HepG2 (cell line): Measurements from ENCODE around the gene P3H2. TPM values are rescaled to one million over a fixed set of nuclear protein-coding genes. Genes with fewer than 3 reads are reported as not detected.

ENCODE experiments used
- ATAC-seq: fragments of 200-7000 bp; cut with Tn5 transposase; 3 replicates; pipeline ENCODE4 v1.9.1; 2020; ENCODE audit warnings: mild to moderate bottlenecking, moderate library complexity
- BruUV-seq: library from RNA; stranded (reverse); fragments of 400-500 nt; replicated peaks from 2 replicates; lab custom pipeline; 2021; lab: Mats Ljungman, UMichigan
- CTCF ChIA-PET: fragments of 300-600 bp; formaldehyde crosslinking; extraction: SDS; loops from one replicate; lab custom pipeline; 2021; ENCODE audit warnings: low total read pairs, inconsistent platforms, low intra/inter-chr PET ratio; lab: Yijun Ruan, JAX
- POLR2A ChIA-PET: fragments of 350-600 bp; sonication (Branson Sonifier 250); formaldehyde crosslinking; loops from one replicate; lab custom pipeline; 2020; ENCODE audit warnings: antibody characterized with exemption, inconsistent platforms; lab: Yijun Ruan, JAX
- DNase-seq: peaks from one replicate; pipeline ENCODE4 v3.0.0-alpha.2; 2015; ENCODE audit warnings: low spot score
- FAIRE-seq: peaks from 3 replicates; lab custom pipeline; 2011; peaks lifted over from hg19 to GRCh38; lab: Jason Lieb, UNC
- H2AFZ ChIP-seq: one replicate; pipeline ENCODE4 v1.6.1; 2011; ENCODE audit warnings: low read length, inconsistent platforms
- H3K27ac ChIP-seq: fragments of 300-600 bp; 3 replicates; pipeline ENCODE4 v1.8.0; 2011; ENCODE audit warnings: mixed run types, mild to moderate bottlenecking, mixed read lengths, low read length, inconsistent platforms; ENCODE audit not compliant: insufficient read depth; ENCODE audit errors: extremely low read length
- H3K27me3 ChIP-seq, 2 experiments: fragments of 200-600 bp in 1 of 2; 2 replicates in 1 of 2; 3 replicates in 1 of 2; pipeline versions ENCODE4 v1.6.0 to v1.8.0; 2011; ENCODE audit warnings: low read length in 2 of 2, mild to moderate bottlenecking in 2 of 2, moderate library complexity in 2 of 2, inconsistent platforms in 1 of 2; ENCODE audit not compliant: insufficient read depth in 2 of 2, control insufficient read depth in 1 of 2
- H3K36me3 ChIP-seq, 2 experiments: fragments of 200-600 bp in 1 of 2; replicated peaks in 1 of 2; 2 replicates in 1 of 2; 3 replicates in 1 of 2; pipeline versions ENCODE4 v1.5.1 to v1.8.0; 2011; ENCODE audit warnings: low read length in 2 of 2, inconsistent platforms in 1 of 2; ENCODE audit not compliant: insufficient read depth in 2 of 2, control insufficient read depth in 1 of 2
- H3K4me1 ChIP-seq: 2 replicates; pipeline ENCODE4 v1.5.1; 2012; ENCODE audit warnings: low read length, inconsistent platforms; ENCODE audit not compliant: insufficient read depth
- H3K4me2 ChIP-seq: 2 replicates; pipeline ENCODE4 v1.6.0; 2011; ENCODE audit warnings: low read depth, low read length, inconsistent platforms
- H3K4me3 ChIP-seq, 3 experiments: fragments of 200-600 bp in 1 of 3; sonication (generic), shearing (Covaris generic) in 1 of 3; replicated peaks in 1 of 3; 2 replicates each; pipeline ENCODE4 v1.5.1; 2011 to 2016; ENCODE audit warnings: low read length in 3 of 3, inconsistent platforms in 2 of 3, low read depth in 2 of 3, mild to moderate bottlenecking in 2 of 3, control low read depth in 1 of 3, mixed read lengths in 1 of 3; ENCODE audit not compliant: insufficient read depth in 1 of 3
- H3K79me2 ChIP-seq: one replicate; pipeline ENCODE4 v1.6.1; 2011; ENCODE audit warnings: low read length, inconsistent platforms; ENCODE audit not compliant: insufficient read depth
- H3K9ac ChIP-seq: 2 replicates; pipeline ENCODE4 v1.6.0; 2011; ENCODE audit warnings: mild to moderate bottlenecking, low read depth, low read length, inconsistent platforms; ENCODE audit not compliant: insufficient read depth
- H3K9me3 ChIP-seq: 2 replicates; pipeline ENCODE4 v1.5.1; 2012; ENCODE audit warnings: mild to moderate bottlenecking, low read length
- H4K20me1 ChIP-seq: 2 replicates; pipeline ENCODE4 v1.6.0; 2011; ENCODE audit warnings: inconsistent platforms, mild to moderate bottlenecking, low read length, moderate library complexity; ENCODE audit not compliant: insufficient read depth
- CERS6 ChIP-seq: sonication (generic); formaldehyde crosslinking; IDR thresholded peaks from 2 replicates; pipeline ENCODE4 v1.5.0; 2020; ENCODE audit warnings: missing genetic modification reagents
- KLF9 ChIP-seq: IDR thresholded peaks from 2 replicates; pipeline ENCODE4 v1.6.1; 2016; ENCODE audit warnings: low read depth
- MIER2 ChIP-seq: IDR thresholded peaks from 2 replicates; pipeline ENCODE4 v1.6.1; 2016; ENCODE audit warnings: missing biosample characterization, missing genetic modification reagents
- PRDM10 ChIP-seq: sonication (generic); formaldehyde crosslinking; IDR thresholded peaks from 2 replicates; pipeline ENCODE4 v1.4.0; 2020; ENCODE audit warnings: low read depth, missing genetic modification reagents
- RBAK ChIP-seq: sonication (generic); formaldehyde crosslinking; IDR thresholded peaks from 2 replicates; pipeline ENCODE4 v1.5.1; 2020; ENCODE audit warnings: mild to moderate bottlenecking, missing genetic modification reagents
- ZMAT3 ChIP-seq: sonication (generic); formaldehyde crosslinking; conservative IDR thresholded peaks from 2 replicates; pipeline ENCODE4 v1.7.0; 2021; ENCODE audit warnings: missing genetic modification reagents
- ZNF263 ChIP-seq: sonication (generic); formaldehyde crosslinking; IDR thresholded peaks from 2 replicates; pipeline ENCODE4 v1.4.0; 2020; ENCODE audit warnings: missing genetic modification reagents
- ZNF317 ChIP-seq: sonication (generic); formaldehyde crosslinking; IDR thresholded peaks from 2 replicates; pipeline ENCODE4 v1.5.0; 2020; ENCODE audit warnings: mild to moderate bottlenecking, missing genetic modification reagents
- ZNF512B ChIP-seq: sonication (generic); formaldehyde crosslinking; IDR thresholded peaks from 2 replicates; pipeline ENCODE4 v1.5.1; 2020; ENCODE audit warnings: missing genetic modification reagents, mild to moderate bottlenecking, borderline replicate concordance
- ZNF598 ChIP-seq: sonication (generic); formaldehyde crosslinking; IDR thresholded peaks from 2 replicates; pipeline ENCODE4 v1.5.1; 2020; ENCODE audit warnings: mild to moderate bottlenecking, missing genetic modification reagents, borderline replicate concordance
- ZNF614 ChIP-seq: IDR thresholded peaks from 2 replicates; pipeline ENCODE4 v1.6.1; 2018; ENCODE audit warnings: missing biosample characterization, missing genetic modification reagents, inconsistent platforms, borderline replicate concordance
- WGBS: methylation state at CpG from one replicate; pipeline ENCODE4 v1.1.6; 2017; ENCODE audit warnings: low lambda C conversion rate; 5-methylcytosine and 5-hydroxymethylcytosine counted together
- in situ Hi-C: cut with HindIII; loops from 2 replicates; pipeline ENCODE4 v1.10.0; 2017; ENCODE audit warnings: low pct_unique_long_range_greater_than_20kb; ENCODE audit not compliant: extremely low pct_ligation_motif_present
- intact Hi-C: fragments of 100-400 bp; cut with micrococcal nuclease; formaldehyde crosslinking; loops from one replicate; pipeline ENCODE4 v1.10.0; 2022; ENCODE audit not compliant: unreplicated experiment
- polyA plus RNA-seq, 8 experiments: library from polyadenylated mRNA; depleted of rRNA in 3 of 8; stranded (reverse) in 7 of 8; unstranded in 1 of 8; fragments of >200 nt; fragmentation: Illumina TruSeq in 4 of 8; extraction: Trizol in 4 of 8; gene quantifications; 2 replicates each; pipeline versions ENCODE4 v1.2.1 to v1.2.3, GENCODE V29; 2011 to 2016; ENCODE audit warnings: low read depth in 4 of 8, missing spikeins in 1 of 8, mixed read lengths in 1 of 8; ENCODE audit not compliant: insufficient read depth in 1 of 8
- total RNA-seq, 5 experiments: library from RNA; depleted of rRNA; stranded (reverse); fragments of >200 nt; fragmentation: Illumina TruSeq; extraction: Trizol; gene quantifications; 2 replicates each; pipeline ENCODE4 v1.2.3, GENCODE V29; 2016; ENCODE audit warnings: low read depth in 1 of 5

P3H2 gene
- total and polyA plus RNA-seq, 2 of the 13 experiments (the other 11 are each of a cell fraction or from before 2014, with no cell fraction given): not detected

- CTCF ChIA-PET: no interaction called here
- H3K79me2 ChIP-seq: no peaks in the 10 kb centered on the region
Measured at GRCh38 chr3:190040145-190040544, 80.6 kb downstream of the P3H2 start.

GRCh38 chr3:190038050-190038933 is 82.4 kb downstream of the P3H2 start:
- CTCF ChIA-PET: no interaction called here
- FAIRE-seq: no peak
- TF ChIP-seq CERS6 (CRISPR knock-in tag) (no peak), KLF9 (CRISPR knock-in tag) (no peak), ZNF512B (CRISPR knock-in tag) (no peak), ZMAT3 (CRISPR knock-in tag) (no peak), PRDM10 (no peak), ZNF263 (no peak), ZNF598 (CRISPR knock-in tag) (no peak)

More at GRCh38 chr3:190040145-190040544, 80.6 kb downstream of the P3H2 start:
- in situ Hi-C loops (no loop called here), intact Hi-C loops (loop anchor here (1.0 kb wide), 1 partner anchor 32 kb away; no protein-coding TSS in a partner anchor)
- no peak overlapping the region for H3K4me2 ChIP-seq
- no peak overlapping the region for H3K9ac ChIP-seq
- no peak for DNase-seq
- no peak overlapping the region for H2AFZ ChIP-seq
- no peaks in the 10 kb centered on the region for H4K20me1 ChIP-seq
- 11% methylated on average over 5 of the region's 5 CpGs for WGBS
- FAIRE-seq: no peak
- H3K4me1 ChIP-seq: no peaks in the 10 kb centered on the region
- no peaks in the 10 kb centered on the region for H3K36me3 ChIP-seq
- ATAC-seq: no peak
- no peak overlapping the region for H3K27ac ChIP-seq
- H3K9me3 ChIP-seq: no peaks in the 10 kb centered on the region
- no peaks in the 10 kb centered on the region for H3K27me3 ChIP-seq
- no peak for TF ChIP-seq ZNF614 (CRISPR knock-in tag)
- TF ChIP-seq RBAK (CRISPR knock-in tag): no peak
- no peak for TF ChIP-seq MIER2 (CRISPR knock-in tag)
- no peak for TF ChIP-seq ZNF317
- no peak overlapping the region for H3K4me3 ChIP-seq
- POLR2A ChIA-PET: no interaction called here
- BruUV-seq: no TSS peak

More at GRCh38 chr3:190038050-190038933, 82.4 kb downstream of the P3H2 start:
- DNase-seq: no peak
- Histone ChIP-seq H3K9me3 (no peaks in the 10 kb centered on the region), H4K20me1 (no peaks in the 10 kb centered on the region), H3K4me3 (no peak overlapping the region), H3K27me3 (no peaks in the 10 kb centered on the region), H3K27ac (no peak overlapping the region), H3K36me3 (no peaks in the 10 kb centered on the region), H2AFZ (no peak overlapping the region), H3K4me2 (no peak overlapping the region), H3K79me2 (no peaks in the 10 kb centered on the region), H3K4me1 (no peaks in the 10 kb centered on the region), H3K9ac (no peak overlapping the region)
- WGBS: 37% methylated on average over 6 of the region's 6 CpGs
- ATAC-seq: no peak
- in situ Hi-C loops: no loop called here
- POLR2A ChIA-PET: no interaction called here
- no TSS peak for BruUV-seq
- intact Hi-C loops: loop anchor here (10.0 kb wide), 1 partner anchor 73 kb away; no protein-coding TSS in a partner anchor
